Kidney tubule cell (primary cell): Measurements from ENCODE around the gene TBC1D22A.
"Not testable (repeated sequence)": the region's sequence is repeated elsewhere in the genome, so short reads cannot be mapped to it uniquely, and the experiment has no call there.

Experiments
- DNase-seq: peaks from one replicate; pipeline ENCODE4 v3.0.0-alpha.2; 2018; ENCODE audit warnings: low spot score

Gene TBC1D22A

GRCh38 chr22:46813816-46814597 lies 51.6 kb downstream of the TBC1D22A start:
- DNase-seq = peak; percentile 78

- DNase-seq = peak; percentile 53
Observed at GRCh38 chr22:46815132-46815531, 52.7 kb downstream of the TBC1D22A start.

- peak; percentile 9 for DNase-seq
Observed at GRCh38 chr22:46815559-46815895, 53.1 kb downstream of the TBC1D22A start.

GRCh38 chr22:46815896-46816731 lies 53.7 kb downstream of the TBC1D22A start:
- DNase-seq = peak; percentile 14

GRCh38 chr22:46817390-46817789 lies 54.9 kb downstream of the TBC1D22A start:
- DNase-seq = not testable (repeated sequence)

- DNase-seq = no peak
Observed at GRCh38 chr22:46823248-46823647, 60.8 kb downstream of the TBC1D22A start.

GRCh38 chr22:46823654-46824053 lies 61.2 kb downstream of the TBC1D22A start:
- DNase-seq = no peak

GRCh38 chr22:46824344-46824909 lies 62.0 kb downstream of the TBC1D22A start:
- DNase-seq = no peak

- no peak for DNase-seq
Observed at GRCh38 chr22:46824980-46825544, 62.6 kb downstream of the TBC1D22A start.

- DNase-seq = no peak
Observed at GRCh38 chr22:46826438-46827135, 64.1 kb downstream of the TBC1D22A start.

- DNase-seq = no peak
Observed at GRCh38 chr22:46827136-46827780, 64.8 kb downstream of the TBC1D22A start.

GRCh38 chr22:46827781-46828180 lies 65.3 kb downstream of the TBC1D22A start:
- DNase-seq = no peak

- DNase-seq = peak; percentile 10
Observed at GRCh38 chr22:46828323-46828900, 66.0 kb downstream of the TBC1D22A start.

- peak; percentile 85 for DNase-seq
Observed at GRCh38 chr22:46829117-46829891, 66.9 kb downstream of the TBC1D22A start.

- DNase-seq = peak; percentile 87
Observed at GRCh38 chr22:46829941-46830715, 67.7 kb downstream of the TBC1D22A start.

GRCh38 chr22:46830841-46831240 lies 68.4 kb downstream of the TBC1D22A start:
- DNase-seq = peak; percentile 48

GRCh38 chr22:46833228-46833627 lies 70.8 kb downstream of the TBC1D22A start:
- DNase-seq = peak; percentile 59

GRCh38 chr22:46834021-46834737 lies 71.7 kb downstream of the TBC1D22A start:
- no peak for DNase-seq

- DNase-seq = no peak
Observed at GRCh38 chr22:46835288-46835687, 72.8 kb downstream of the TBC1D22A start.
